Measurements from ENCODE around the gene TBCD. TPM values are rescaled to one million over a fixed set of nuclear protein-coding genes. Genes with fewer than 3 reads are reported as not detected.

TBCD gene
- total RNA-seq, 1 donor from 2014 or later = 59.8 TPM

DNA sequence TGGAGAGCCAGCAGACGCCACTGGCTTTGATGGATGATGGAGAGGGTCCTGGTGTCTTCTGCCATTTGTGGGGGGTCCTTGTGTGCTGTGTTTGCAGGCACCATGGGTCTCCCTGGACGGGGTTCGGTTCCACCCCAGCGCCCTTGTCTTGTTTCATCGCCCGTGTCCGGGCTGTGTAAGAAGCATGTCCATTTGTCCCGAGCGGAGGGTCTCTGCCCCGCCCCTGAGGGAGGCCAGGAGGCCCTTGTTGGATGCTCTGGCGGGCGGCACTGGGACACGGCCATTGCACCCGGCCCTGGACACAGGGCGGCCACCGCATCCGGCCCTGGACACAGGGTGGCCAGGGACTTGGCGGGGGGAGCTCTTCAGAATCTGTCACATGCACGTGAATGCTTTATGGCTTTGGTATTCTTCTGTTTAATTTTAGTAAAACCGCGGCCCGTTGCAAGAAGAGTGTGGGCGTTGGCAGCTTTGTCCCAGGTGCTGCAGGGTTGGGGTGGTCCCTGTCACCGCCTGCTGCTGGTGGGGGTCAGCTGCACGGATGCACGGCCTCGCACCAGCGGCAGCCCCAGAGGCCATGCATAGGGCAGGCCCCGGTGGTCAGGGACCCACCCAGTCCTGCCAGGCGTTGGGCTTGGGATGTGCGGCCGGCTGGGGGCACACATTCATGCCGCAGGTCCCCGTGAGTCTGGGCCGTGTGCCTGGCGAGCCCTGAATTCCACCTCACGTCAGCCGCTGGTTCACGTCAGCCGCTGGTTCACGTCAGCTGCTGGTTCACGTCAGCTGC is 108.9 kb downstream of the TBCD start:
- TF ChIP-seq, protein P1, sequence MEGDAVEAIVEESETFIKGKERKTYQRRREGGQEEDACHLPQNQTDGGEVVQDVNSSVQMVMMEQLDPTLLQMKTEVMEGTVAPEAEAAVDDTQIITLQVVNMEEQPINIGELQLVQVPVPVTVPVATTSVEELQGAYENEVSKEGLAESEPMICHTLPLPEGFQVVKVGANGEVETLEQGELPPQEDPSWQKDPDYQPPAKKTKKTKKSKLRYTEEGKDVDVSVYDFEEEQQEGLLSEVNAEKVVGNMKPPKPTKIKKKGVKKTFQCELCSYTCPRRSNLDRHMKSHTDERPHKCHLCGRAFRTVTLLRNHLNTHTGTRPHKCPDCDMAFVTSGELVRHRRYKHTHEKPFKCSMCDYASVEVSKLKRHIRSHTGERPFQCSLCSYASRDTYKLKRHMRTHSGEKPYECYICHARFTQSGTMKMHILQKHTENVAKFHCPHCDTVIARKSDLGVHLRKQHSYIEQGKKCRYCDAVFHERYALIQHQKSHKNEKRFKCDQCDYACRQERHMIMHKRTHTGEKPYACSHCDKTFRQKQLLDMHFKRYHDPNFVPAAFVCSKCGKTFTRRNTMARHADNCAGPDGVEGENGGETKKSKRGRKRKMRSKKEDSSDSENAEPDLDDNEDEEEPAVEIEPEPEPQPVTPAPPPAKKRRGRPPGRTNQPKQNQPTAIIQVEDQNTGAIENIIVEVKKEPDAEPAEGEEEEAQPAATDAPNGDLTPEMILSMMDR (IDR thresholded peaks at IDR 0.05) = no peak
- peaks cover 37% of the 10 kb centered on the region for H3K4me1 Mint-ChIP-seq (ENCODE audit: low read depth)
- no peaks in the 10 kb centered on the region for H3K9me3 Mint-ChIP-seq (ENCODE audit: low read depth)
- H3K4me3 Mint-ChIP-seq (ENCODE audit: unreplicated experiment) = no peak overlapping the region
- H3K36me3 Mint-ChIP-seq (ENCODE audit: low read depth) = peaks cover 2% of the 10 kb centered on the region
- no peak overlapping the region for H3K27ac Mint-ChIP-seq (ENCODE audit: unreplicated experiment)
- peak; percentile 77 for DNase-seq (ENCODE audit: low spot score)
- no peaks in the 10 kb centered on the region for H3K27me3 Mint-ChIP-seq (ENCODE audit: low read depth)

DNA sequence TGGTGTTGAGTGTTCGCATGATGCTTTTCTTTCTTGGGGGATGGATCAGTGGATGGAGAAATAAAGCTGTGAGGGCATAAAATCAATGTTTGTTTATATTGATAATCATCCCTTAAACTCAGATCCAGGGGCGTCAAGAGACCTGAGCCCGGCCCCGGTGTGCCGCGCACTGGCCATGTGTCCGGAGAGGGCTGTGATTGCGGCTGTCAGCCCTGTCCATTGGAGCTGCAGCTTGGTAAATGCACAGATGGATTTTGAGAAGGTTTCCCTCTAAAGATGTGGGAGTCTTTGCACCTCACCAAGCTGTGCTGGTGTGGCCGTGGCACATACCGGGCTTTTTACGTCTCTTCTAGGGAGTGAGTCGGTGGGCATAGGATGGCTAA is 109.5 kb downstream of the TBCD start:
- peak; percentile 42 for DNase-seq (ENCODE audit: low spot score)
- Mint-ChIP-seq H3K36me3 (ENCODE audit: low read depth) (peaks cover 2% of the 10 kb centered on the region), H3K27ac (ENCODE audit: unreplicated experiment) (peak overlapping the region; percentile 41), H3K4me1 (ENCODE audit: low read depth) (peaks cover 42% of the 10 kb centered on the region), H3K27me3 (ENCODE audit: low read depth) (no peaks in the 10 kb centered on the region), H3K4me3 (ENCODE audit: unreplicated experiment) (no peak overlapping the region), H3K9me3 (ENCODE audit: low read depth) (no peaks in the 10 kb centered on the region)
- TF ChIP-seq, protein P1 (IDR thresholded peaks at IDR 0.05) = no peak

DNA sequence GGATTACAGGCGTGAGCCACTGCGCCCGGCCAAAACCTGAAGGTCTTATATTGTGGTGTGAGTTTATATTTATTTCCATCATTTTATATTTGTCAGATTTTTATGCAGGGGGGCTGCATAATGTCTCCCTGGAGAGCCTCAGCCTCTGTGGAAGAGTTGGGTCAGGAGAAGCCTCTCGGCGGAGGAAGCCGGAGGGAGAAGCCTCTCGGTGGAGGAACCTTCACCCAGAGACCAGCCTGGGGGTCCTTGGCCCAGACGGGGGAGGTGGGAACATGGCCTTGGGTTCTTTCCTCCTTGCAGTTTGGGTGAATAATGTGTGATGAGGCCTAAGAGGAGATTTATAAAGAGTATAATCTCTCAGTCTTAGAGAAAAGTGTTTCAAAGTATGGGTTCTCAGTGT is 110.3 kb downstream of the TBCD start:
- TF ChIP-seq, protein P1 (IDR thresholded peaks at IDR 0.05) = no peak
- H3K4me1 Mint-ChIP-seq (ENCODE audit: low read depth) = peaks cover 50% of the 10 kb centered on the region
- no peaks in the 10 kb centered on the region for H3K9me3 Mint-ChIP-seq (ENCODE audit: low read depth)
- H3K27ac Mint-ChIP-seq (ENCODE audit: unreplicated experiment) = no peak overlapping the region
- H3K4me3 Mint-ChIP-seq (ENCODE audit: unreplicated experiment) = no peak overlapping the region
- H3K36me3 Mint-ChIP-seq (ENCODE audit: low read depth) = peaks cover 2% of the 10 kb centered on the region
- no peak for DNase-seq (ENCODE audit: low spot score)
- H3K27me3 Mint-ChIP-seq (ENCODE audit: low read depth) = no peaks in the 10 kb centered on the region

DNA sequence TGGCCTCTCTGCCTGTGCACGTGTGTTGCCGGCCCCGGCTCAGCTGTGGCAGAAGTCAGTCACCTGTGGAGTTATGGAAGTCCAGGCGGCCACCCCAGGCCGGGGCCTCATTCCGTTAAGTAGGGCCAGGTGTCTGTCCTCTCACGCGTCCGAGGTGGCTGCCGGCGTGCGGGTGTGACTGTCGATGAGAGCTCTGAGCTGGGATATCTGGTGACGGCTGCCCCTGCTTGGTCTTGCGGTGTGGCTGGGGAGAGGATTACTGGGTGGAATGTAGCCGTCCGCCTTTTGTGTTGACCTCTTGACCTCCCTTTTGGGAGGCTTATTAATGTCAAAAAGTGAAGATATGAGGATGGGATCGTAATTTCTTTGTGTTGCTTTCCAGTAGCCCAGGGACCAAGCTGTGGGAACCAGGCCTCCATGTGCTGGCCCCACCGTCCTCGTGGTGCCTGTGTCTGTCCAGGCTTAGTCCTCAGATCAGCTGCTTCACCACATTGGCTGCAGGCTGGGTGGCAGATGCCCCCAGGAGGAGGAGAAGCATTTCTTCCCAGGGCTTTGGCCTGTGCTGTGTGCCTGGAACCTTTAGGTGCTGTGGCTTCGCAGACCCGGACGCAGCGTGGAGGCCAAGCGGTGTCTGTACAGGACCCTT is 111.0 kb downstream of the TBCD start:
- TF ChIP-seq, protein P1 (IDR thresholded peaks at IDR 0.05) = no peak
- Mint-ChIP-seq H3K36me3 (ENCODE audit: low read depth) (peaks cover 2% of the 10 kb centered on the region), H3K27me3 (ENCODE audit: low read depth) (no peaks in the 10 kb centered on the region), H3K27ac (ENCODE audit: unreplicated experiment) (no peak overlapping the region), H3K4me1 (ENCODE audit: low read depth) (peaks cover 52% of the 10 kb centered on the region), H3K4me3 (ENCODE audit: unreplicated experiment) (no peak overlapping the region), H3K9me3 (ENCODE audit: low read depth) (no peaks in the 10 kb centered on the region)
- DNase-seq (ENCODE audit: low spot score) = no peak

DNA sequence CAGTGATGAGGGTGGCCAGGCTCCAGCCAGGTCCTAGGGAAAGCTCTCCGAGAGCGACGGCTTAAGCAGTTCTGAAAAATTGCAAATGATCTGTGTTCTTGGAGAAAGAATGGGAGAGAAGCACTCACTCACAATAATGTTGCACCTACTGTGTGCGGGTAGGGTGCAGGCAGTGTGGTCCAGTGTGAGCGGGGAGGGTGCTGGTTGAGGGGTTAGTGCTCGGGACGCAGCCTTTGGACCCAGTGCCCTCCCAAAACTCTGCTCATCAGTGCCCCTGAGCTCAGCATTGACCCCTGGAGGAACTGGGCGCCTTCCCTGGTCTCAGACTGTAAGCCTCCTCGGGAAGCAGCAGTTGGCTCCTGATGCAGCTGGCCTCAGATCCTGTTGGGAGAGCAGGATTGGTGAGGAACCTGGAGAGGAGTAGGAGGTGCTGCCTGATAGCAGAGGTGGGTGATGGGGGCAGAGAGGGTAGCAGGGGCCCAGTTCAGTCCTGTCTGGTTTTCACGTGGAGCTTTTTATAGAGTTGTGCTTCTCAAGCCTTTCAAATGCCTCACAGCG is 111.6 kb downstream of the TBCD start:
- no peaks in the 10 kb centered on the region for H3K9me3 Mint-ChIP-seq (ENCODE audit: low read depth)

More for the DNA sequence above, 111.6 kb downstream of the TBCD start:
- DNase-seq (ENCODE audit: low spot score) = no peak
- TF ChIP-seq, protein P1 (IDR thresholded peaks at IDR 0.05) = no peak
- H3K4me3 Mint-ChIP-seq (ENCODE audit: unreplicated experiment) = no peak overlapping the region
- H3K4me1 Mint-ChIP-seq (ENCODE audit: low read depth) = peaks cover 52% of the 10 kb centered on the region
- H3K27me3 Mint-ChIP-seq (ENCODE audit: low read depth) = no peaks in the 10 kb centered on the region
- H3K36me3 Mint-ChIP-seq (ENCODE audit: low read depth) = peaks cover 2% of the 10 kb centered on the region
- peak overlapping the region; percentile 79 for H3K27ac Mint-ChIP-seq (ENCODE audit: unreplicated experiment)
